ENCODE results near the gene LRRC7. TPM values are rescaled to one million over a fixed set of nuclear protein-coding genes. Genes with fewer than 3 reads are reported as not detected.
A peak's percentile ranks its signal among the peaks of the same experiment; 100 is the strongest.
"Not testable (repeated sequence)": the region's sequence is repeated elsewhere in the genome, so short reads cannot be mapped to it uniquely, and the experiment has no call there.

LRRC7 gene
- total and polyA plus RNA-seq, 2 donors from 2014 or later = 0.19 to 0.37 TPM

DNA sequence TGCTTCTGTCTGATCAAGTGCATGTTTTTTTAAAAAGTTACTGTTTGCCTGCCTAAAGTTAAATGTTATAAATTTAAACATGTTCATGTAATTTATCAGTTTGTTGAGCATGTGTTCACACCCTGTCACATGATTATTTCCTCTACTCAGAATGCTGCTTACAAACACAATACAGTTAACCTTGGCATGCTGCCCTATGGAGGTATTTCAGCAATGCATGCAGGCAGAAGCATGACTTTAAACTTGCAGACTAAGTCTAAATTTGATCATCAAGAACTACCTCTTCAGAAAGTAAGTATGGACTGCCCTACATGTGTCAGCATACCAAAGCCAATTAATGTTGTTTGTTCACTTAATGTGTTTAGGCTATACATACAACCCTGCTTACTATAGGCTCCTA is 476.1 kb downstream of the LRRC7 start:
- no peak for FAIRE-seq

DNA sequence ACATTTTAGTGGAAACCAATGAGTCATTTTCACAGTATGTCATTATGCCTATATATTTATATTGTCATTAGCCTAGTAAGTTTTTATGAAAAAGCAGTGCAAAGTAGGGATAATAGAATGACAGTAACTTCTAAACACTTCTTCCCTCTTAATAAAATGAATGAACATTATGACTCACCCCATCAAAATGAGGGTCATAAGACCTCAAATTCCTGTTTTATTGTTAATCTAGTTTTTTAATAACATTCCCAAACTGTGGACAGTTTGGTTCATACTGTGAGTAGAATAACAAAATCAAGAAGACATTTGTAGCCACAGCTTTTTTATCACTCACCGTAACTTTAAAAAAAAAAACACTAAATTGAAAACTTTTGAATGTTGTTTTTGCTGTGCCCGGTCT is 477.1 kb downstream of the LRRC7 start:
- intact Hi-C loops (cut with DNase I) = no loop called here
- FAIRE-seq = no peak
- no peaks in the 10 kb centered on the region for H3K36me3 ChIP-seq (ENCODE audit: control insufficient read depth in 2 of 3, insufficient read depth in 3 of 3, low read length in 3 of 3)

More for the DNA sequence above, 476.1 kb downstream of the LRRC7 start:
- Histone ChIP-seq H3K9me3 (ENCODE audit: control insufficient read depth in 2 of 3, insufficient read depth in 1 of 3, low read length in 3 of 3) (no peaks in the 10 kb centered on the region), H3K4me3 (ENCODE audit: low read length in 3 of 3) (no peak overlapping the region), H3K36me3 (ENCODE audit: control insufficient read depth in 2 of 3, insufficient read depth in 3 of 3, low read length in 3 of 3) (no peaks in the 10 kb centered on the region), H3K9ac (ENCODE audit: low read length in 3 of 3) (no peak overlapping the region), H3K4me1 (ENCODE audit: control insufficient read depth in 2 of 3, insufficient read depth in 2 of 3, low read depth in 1 of 3, low read length in 3 of 3) (peaks cover 0 to 6% (median 0%) of the 10 kb centered on the region in 3 donors), H3K27ac (ENCODE audit: low read depth in 2 of 2, low read length in 2 of 2) (no peak overlapping the region), H3K27me3 (ENCODE audit: control insufficient read depth, insufficient read depth, low read length) (no peaks in the 10 kb centered on the region)
- DNase-seq = peak in 2 of 5 donors; percentile 22 to 43
- intact Hi-C loops (cut with DNase I) = no loop called here
- TF ChIP-seq, protein P1, sequence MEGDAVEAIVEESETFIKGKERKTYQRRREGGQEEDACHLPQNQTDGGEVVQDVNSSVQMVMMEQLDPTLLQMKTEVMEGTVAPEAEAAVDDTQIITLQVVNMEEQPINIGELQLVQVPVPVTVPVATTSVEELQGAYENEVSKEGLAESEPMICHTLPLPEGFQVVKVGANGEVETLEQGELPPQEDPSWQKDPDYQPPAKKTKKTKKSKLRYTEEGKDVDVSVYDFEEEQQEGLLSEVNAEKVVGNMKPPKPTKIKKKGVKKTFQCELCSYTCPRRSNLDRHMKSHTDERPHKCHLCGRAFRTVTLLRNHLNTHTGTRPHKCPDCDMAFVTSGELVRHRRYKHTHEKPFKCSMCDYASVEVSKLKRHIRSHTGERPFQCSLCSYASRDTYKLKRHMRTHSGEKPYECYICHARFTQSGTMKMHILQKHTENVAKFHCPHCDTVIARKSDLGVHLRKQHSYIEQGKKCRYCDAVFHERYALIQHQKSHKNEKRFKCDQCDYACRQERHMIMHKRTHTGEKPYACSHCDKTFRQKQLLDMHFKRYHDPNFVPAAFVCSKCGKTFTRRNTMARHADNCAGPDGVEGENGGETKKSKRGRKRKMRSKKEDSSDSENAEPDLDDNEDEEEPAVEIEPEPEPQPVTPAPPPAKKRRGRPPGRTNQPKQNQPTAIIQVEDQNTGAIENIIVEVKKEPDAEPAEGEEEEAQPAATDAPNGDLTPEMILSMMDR (IDR thresholded peaks at IDR 0.05; ENCODE audit: borderline replicate concordance, extremely low read depth, insufficient read depth) = no peak

GRCh38 chr1:70045581-70045980 is 477.9 kb downstream of the LRRC7 start:
- intact Hi-C loops (cut with DNase I); H3K4me1 ChIP-seq (ENCODE audit: control insufficient read depth in 2 of 3, insufficient read depth in 2 of 3, low read depth in 1 of 3, low read length in 3 of 3); H3K27me3 ChIP-seq (ENCODE audit: control insufficient read depth, insufficient read depth, low read length); H3K9me3 ChIP-seq (ENCODE audit: control insufficient read depth in 2 of 3, insufficient read depth in 1 of 3, low read length in 3 of 3); DNase-seq; H3K36me3 ChIP-seq (ENCODE audit: control insufficient read depth in 2 of 3, insufficient read depth in 3 of 3, low read length in 3 of 3); FAIRE-seq; H3K4me3 ChIP-seq (ENCODE audit: low read length in 3 of 3); H3K27ac ChIP-seq (ENCODE audit: low read depth in 2 of 2, low read length in 2 of 2); H3K9ac ChIP-seq (ENCODE audit: low read length in 3 of 3): not testable (repeated sequence)

More for the DNA sequence above, 477.1 kb downstream of the LRRC7 start:
- TF ChIP-seq, protein P1 (IDR thresholded peaks at IDR 0.05; ENCODE audit: borderline replicate concordance, extremely low read depth, insufficient read depth) = no peak
- H3K27me3 ChIP-seq (ENCODE audit: control insufficient read depth, insufficient read depth, low read length) = no peaks in the 10 kb centered on the region
- DNase-seq = peak in 1 of 5 donors; percentile 5
- no peak overlapping the region for H3K27ac ChIP-seq (ENCODE audit: low read depth in 2 of 2, low read length in 2 of 2)
- no peak overlapping the region for H3K9ac ChIP-seq (ENCODE audit: low read length in 3 of 3)
- peaks cover 0 to 6% (median 0%) of the 10 kb centered on the region in 3 donors for H3K4me1 ChIP-seq (ENCODE audit: control insufficient read depth in 2 of 3, insufficient read depth in 2 of 3, low read depth in 1 of 3, low read length in 3 of 3)
- H3K4me3 ChIP-seq (ENCODE audit: low read length in 3 of 3) = no peak overlapping the region
- H3K9me3 ChIP-seq (ENCODE audit: control insufficient read depth in 2 of 3, insufficient read depth in 1 of 3, low read length in 3 of 3) = no peaks in the 10 kb centered on the region

DNA sequence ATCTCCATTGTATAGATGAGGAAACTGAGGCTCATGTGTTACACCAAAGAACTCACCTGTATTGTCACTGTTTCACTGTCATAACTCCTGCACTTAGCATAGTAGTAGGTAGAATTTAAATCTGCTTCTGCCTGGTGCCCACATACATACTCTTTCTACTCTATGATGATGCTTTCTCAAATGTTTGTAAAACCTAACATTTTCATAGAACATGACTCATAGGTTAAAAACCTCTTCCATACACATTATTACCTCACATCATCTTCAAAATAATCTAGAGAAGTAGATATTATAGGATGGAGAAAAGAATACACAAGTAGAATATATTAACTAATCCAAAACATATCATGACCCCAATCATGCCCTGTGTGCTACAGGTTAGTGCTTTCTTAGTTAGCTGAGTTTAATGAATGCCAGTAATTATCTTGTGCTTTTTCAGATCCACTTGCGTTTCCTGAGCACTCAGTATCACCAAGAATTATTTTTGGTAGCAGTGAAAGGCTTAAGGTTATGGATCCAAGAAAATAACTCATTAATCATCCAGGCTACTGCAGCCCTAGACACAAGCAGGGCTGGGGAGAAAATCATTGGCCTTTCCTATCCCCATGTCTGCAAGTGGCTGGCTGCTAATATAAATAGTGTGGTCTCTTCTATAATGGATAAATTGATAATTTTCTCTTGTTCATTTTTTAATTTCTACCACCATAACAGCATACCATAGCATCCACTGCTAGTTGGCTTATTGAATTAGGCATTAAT is 480.8 kb downstream of the LRRC7 start:
- no peaks in the 10 kb centered on the region for H3K27me3 ChIP-seq (ENCODE audit: control insufficient read depth, insufficient read depth, low read length)
- TF ChIP-seq, protein P1 (IDR thresholded peaks at IDR 0.05; ENCODE audit: borderline replicate concordance, extremely low read depth, insufficient read depth) = no peak
- H3K9me3 ChIP-seq (ENCODE audit: control insufficient read depth in 2 of 3, insufficient read depth in 1 of 3, low read length in 3 of 3) = no peaks in the 10 kb centered on the region
- FAIRE-seq = no peak
- no peak overlapping the region for H3K27ac ChIP-seq (ENCODE audit: low read depth in 2 of 2, low read length in 2 of 2)
- H3K4me3 ChIP-seq (ENCODE audit: low read length in 3 of 3) = no peak overlapping the region
- no peaks in the 10 kb centered on the region for H3K36me3 ChIP-seq (ENCODE audit: control insufficient read depth in 2 of 3, insufficient read depth in 3 of 3, low read length in 3 of 3)
- DNase-seq = no peak
- no peak overlapping the region for H3K9ac ChIP-seq (ENCODE audit: low read length in 3 of 3)
- peaks cover 0 to 6% (median 0%) of the 10 kb centered on the region in 3 donors for H3K4me1 ChIP-seq (ENCODE audit: control insufficient read depth in 2 of 3, insufficient read depth in 2 of 3, low read depth in 1 of 3, low read length in 3 of 3)
- intact Hi-C loops (cut with DNase I) = no loop called here
